Right lobe of liver (tissue), 4 donors: ENCODE data around the gene APC2.

ENCODE experiments used
- POLR2A ChIP-seq: fragments of 450-650 bp; IDR thresholded peaks from one replicate; pipeline ENCODE4 v1.6.1; 2017; ENCODE audit warnings: antibody characterized with exemption, mild to moderate bottlenecking
- TF ChIP-seq, protein P1 (sequence below), 4 donors: fragments of 200-600 bp in 3 of 4; fragments of 450-650 bp in 1 of 4; IDR thresholded peaks; one replicate each; pipeline versions ENCODE4 v1.5.1 to v1.8.0; 2016 to 2022; ENCODE audit warnings: antibody characterized with exemption in 4 of 4, mild to moderate bottlenecking in 2 of 4
- donor health status: DM: no; HTN: no; CAD: no.
- donor health status: DM: no; HTN: no; CAD: no.
- donor health status: DM: no; HTN: yes; CAD: no.

GRCh38 chr19:1516395-1516753 lies 66.5 kb downstream of the APC2 start:
- TF ChIP-seq, protein P1, sequence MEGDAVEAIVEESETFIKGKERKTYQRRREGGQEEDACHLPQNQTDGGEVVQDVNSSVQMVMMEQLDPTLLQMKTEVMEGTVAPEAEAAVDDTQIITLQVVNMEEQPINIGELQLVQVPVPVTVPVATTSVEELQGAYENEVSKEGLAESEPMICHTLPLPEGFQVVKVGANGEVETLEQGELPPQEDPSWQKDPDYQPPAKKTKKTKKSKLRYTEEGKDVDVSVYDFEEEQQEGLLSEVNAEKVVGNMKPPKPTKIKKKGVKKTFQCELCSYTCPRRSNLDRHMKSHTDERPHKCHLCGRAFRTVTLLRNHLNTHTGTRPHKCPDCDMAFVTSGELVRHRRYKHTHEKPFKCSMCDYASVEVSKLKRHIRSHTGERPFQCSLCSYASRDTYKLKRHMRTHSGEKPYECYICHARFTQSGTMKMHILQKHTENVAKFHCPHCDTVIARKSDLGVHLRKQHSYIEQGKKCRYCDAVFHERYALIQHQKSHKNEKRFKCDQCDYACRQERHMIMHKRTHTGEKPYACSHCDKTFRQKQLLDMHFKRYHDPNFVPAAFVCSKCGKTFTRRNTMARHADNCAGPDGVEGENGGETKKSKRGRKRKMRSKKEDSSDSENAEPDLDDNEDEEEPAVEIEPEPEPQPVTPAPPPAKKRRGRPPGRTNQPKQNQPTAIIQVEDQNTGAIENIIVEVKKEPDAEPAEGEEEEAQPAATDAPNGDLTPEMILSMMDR (IDR thresholded peaks at IDR 0.05): no peak
- TF ChIP-seq POLR2A: no peak
